Measurements from ENCODE around the gene DGKB.

GRCh38 chr7:14934839-14935238 is 32.3 kb upstream of the DGKB start:
- no peak for TF ChIP-seq CTCF (IDR thresholded peaks at IDR 0.05; ENCODE audit: low read length)
- no peak for TF ChIP-seq EZH2 (optimal IDR thresholded peaks at IDR 0.05; ENCODE audit: low read depth, low read length)

Measured in MM.1S (cell line).